Measurements from ENCODE around the gene FAM78B. TPM values are rescaled to one million over a fixed set of nuclear protein-coding genes. Genes with fewer than 3 reads are reported as not detected.

The FAM78B gene
- total and polyA plus RNA-seq, 2 experiments from 2014 or later: 0.16 to 0.43 TPM

GRCh38 chr1:166079276-166079675 is 87.5 kb downstream of the FAM78B start:
- Histone ChIP-seq H3K79me2 (ENCODE audit: insufficient read depth) (no peaks in the 10 kb centered on the region), H3K4me3 (no peak overlapping the region), H3K9ac (no peak overlapping the region), H3K4me1 (ENCODE audit: insufficient read depth) (no peaks in the 10 kb centered on the region), H3K9me2 (ENCODE audit: insufficient read depth) (no peaks in the 10 kb centered on the region), H3K9me3 (ENCODE audit: low read depth) (no peaks in the 10 kb centered on the region), H3K27me3 (replicated peaks; ENCODE audit: insufficient read depth) (no peaks in the 10 kb centered on the region), H2AFZ (no peak overlapping the region), H3F3A (ENCODE audit: insufficient read depth) (no peaks in the 10 kb centered on the region), H3K4me2 (ENCODE audit: unreplicated experiment) (no peak overlapping the region), H3K27ac (no peak overlapping the region), H4K20me1 (ENCODE audit: insufficient read depth) (no peaks in the 10 kb centered on the region), H3K36me3 (ENCODE audit: low read depth) (no peaks in the 10 kb centered on the region)
- TF ChIP-seq EZH2 (IDR thresholded peaks at IDR 0.05; ENCODE audit: insufficient read depth, poor library complexity, severe bottlenecking) (no peak), EZH2phosphoT487 (IDR thresholded peaks at IDR 0.05; ENCODE audit: insufficient read depth, low read depth) (no peak)
- DNase-seq: no peak
- in situ Hi-C loops (cut with MboI): no loop called here
- WGBS, 2 experiments (ENCODE audit: low coverage in 1 of 2, low lambda C conversion rate in 2 of 2, missing lambda C conversion rate in 2 of 2): 14 to 31% methylated on average over 2 of the region's 2 CpGs

GRCh38 chr1:166073489-166073888 is 93.3 kb downstream of the FAM78B start:
- 6 to 13% methylated on average over 3 of the region's 3 CpGs for WGBS, 2 experiments (ENCODE audit: low coverage in 1 of 2, low lambda C conversion rate in 2 of 2, missing lambda C conversion rate in 2 of 2)

GRCh38 chr1:166069390-166069789 is 97.4 kb downstream of the FAM78B start:
- Histone ChIP-seq H3K79me2 (ENCODE audit: insufficient read depth) (no peaks in the 10 kb centered on the region), H4K20me1 (ENCODE audit: insufficient read depth) (no peaks in the 10 kb centered on the region), H3K4me1 (ENCODE audit: insufficient read depth) (no peaks in the 10 kb centered on the region), H3K9me3 (ENCODE audit: low read depth) (no peaks in the 10 kb centered on the region), H3K27ac (no peak overlapping the region), H3K9me2 (ENCODE audit: insufficient read depth) (no peaks in the 10 kb centered on the region), H3F3A (ENCODE audit: insufficient read depth) (no peaks in the 10 kb centered on the region), H3K4me3 (no peak overlapping the region), H3K9ac (no peak overlapping the region), H3K4me2 (ENCODE audit: unreplicated experiment) (no peak overlapping the region), H3K36me3 (ENCODE audit: low read depth) (no peaks in the 10 kb centered on the region), H3K27me3 (replicated peaks; ENCODE audit: insufficient read depth) (no peaks in the 10 kb centered on the region), H2AFZ (no peak overlapping the region)
- in situ Hi-C loops (cut with MboI): no loop called here
- 33 to 35% methylated on average over 2 of the region's 2 CpGs for WGBS, 2 experiments (ENCODE audit: low coverage in 1 of 2, low lambda C conversion rate in 2 of 2, missing lambda C conversion rate in 2 of 2)
- DNase-seq: peak; percentile 24
- TF ChIP-seq EZH2 (IDR thresholded peaks at IDR 0.05; ENCODE audit: insufficient read depth, poor library complexity, severe bottlenecking) (no peak), EZH2phosphoT487 (IDR thresholded peaks at IDR 0.05; ENCODE audit: insufficient read depth, low read depth) (no peak)

More at GRCh38 chr1:166073489-166073888, 93.3 kb downstream of the FAM78B start:
- in situ Hi-C loops (cut with MboI): no loop called here
- no peak overlapping the region for H3K4me2 ChIP-seq (ENCODE audit: unreplicated experiment)
- H3K9me2 ChIP-seq (ENCODE audit: insufficient read depth): no peaks in the 10 kb centered on the region
- no peak overlapping the region for H3K4me3 ChIP-seq
- no peaks in the 10 kb centered on the region for H3K27me3 ChIP-seq (replicated peaks; ENCODE audit: insufficient read depth)
- H2AFZ ChIP-seq: no peak overlapping the region
- no peaks in the 10 kb centered on the region for H3K9me3 ChIP-seq (ENCODE audit: low read depth)
- no peak for TF ChIP-seq EZH2 (IDR thresholded peaks at IDR 0.05; ENCODE audit: insufficient read depth, poor library complexity, severe bottlenecking)
- no peak for TF ChIP-seq EZH2phosphoT487 (IDR thresholded peaks at IDR 0.05; ENCODE audit: insufficient read depth, low read depth)
- DNase-seq: no peak
- H3K79me2 ChIP-seq (ENCODE audit: insufficient read depth): no peaks in the 10 kb centered on the region
- no peaks in the 10 kb centered on the region for H4K20me1 ChIP-seq (ENCODE audit: insufficient read depth)
- H3K27ac ChIP-seq: no peak overlapping the region
- H3K36me3 ChIP-seq (ENCODE audit: low read depth): no peaks in the 10 kb centered on the region
- H3F3A ChIP-seq (ENCODE audit: insufficient read depth): no peaks in the 10 kb centered on the region
- H3K9ac ChIP-seq: no peak overlapping the region
- no peaks in the 10 kb centered on the region for H3K4me1 ChIP-seq (ENCODE audit: insufficient read depth)

- Histone ChIP-seq H2AFZ (no peak overlapping the region), H3K27me3 (replicated peaks; ENCODE audit: insufficient read depth) (no peaks in the 10 kb centered on the region), H3K9me2 (ENCODE audit: insufficient read depth) (no peaks in the 10 kb centered on the region), H3K36me3 (ENCODE audit: low read depth) (no peaks in the 10 kb centered on the region), H3F3A (ENCODE audit: insufficient read depth) (no peaks in the 10 kb centered on the region), H3K4me3 (no peak overlapping the region), H4K20me1 (ENCODE audit: insufficient read depth) (no peaks in the 10 kb centered on the region), H3K27ac (no peak overlapping the region), H3K9me3 (ENCODE audit: low read depth) (no peaks in the 10 kb centered on the region), H3K4me1 (ENCODE audit: insufficient read depth) (no peaks in the 10 kb centered on the region), H3K79me2 (ENCODE audit: insufficient read depth) (no peaks in the 10 kb centered on the region), H3K4me2 (ENCODE audit: unreplicated experiment) (no peak overlapping the region), H3K9ac (no peak overlapping the region)
- no peak for DNase-seq
- in situ Hi-C loops (cut with MboI): no loop called here
- TF ChIP-seq EZH2phosphoT487 (IDR thresholded peaks at IDR 0.05; ENCODE audit: insufficient read depth, low read depth): no peak
- TF ChIP-seq EZH2 (IDR thresholded peaks at IDR 0.05; ENCODE audit: insufficient read depth, poor library complexity, severe bottlenecking): no peak
Measured at GRCh38 chr1:166066107-166066506, 100.7 kb downstream of the FAM78B start.

GRCh38 chr1:166064951-166065350 is 101.8 kb downstream of the FAM78B start:
- in situ Hi-C loops (cut with MboI): no loop called here
- H4K20me1 ChIP-seq (ENCODE audit: insufficient read depth): no peaks in the 10 kb centered on the region
- 4 to 11% methylated on average over 1 of the region's 1 CpG for WGBS, 2 experiments (ENCODE audit: low coverage in 1 of 2, low lambda C conversion rate in 2 of 2, missing lambda C conversion rate in 2 of 2)
- no peaks in the 10 kb centered on the region for H3K9me3 ChIP-seq (ENCODE audit: low read depth)
- no peaks in the 10 kb centered on the region for H3K4me1 ChIP-seq (ENCODE audit: insufficient read depth)
- DNase-seq: no peak
- no peak overlapping the region for H3K27ac ChIP-seq
- H3K79me2 ChIP-seq (ENCODE audit: insufficient read depth): no peaks in the 10 kb centered on the region
- TF ChIP-seq EZH2phosphoT487 (IDR thresholded peaks at IDR 0.05; ENCODE audit: insufficient read depth, low read depth): no peak
- TF ChIP-seq EZH2 (IDR thresholded peaks at IDR 0.05; ENCODE audit: insufficient read depth, poor library complexity, severe bottlenecking): no peak
- H3K9ac ChIP-seq: no peak overlapping the region
- H3K36me3 ChIP-seq (ENCODE audit: low read depth): no peaks in the 10 kb centered on the region
- no peak overlapping the region for H3K4me2 ChIP-seq (ENCODE audit: unreplicated experiment)
- no peaks in the 10 kb centered on the region for H3F3A ChIP-seq (ENCODE audit: insufficient read depth)
- no peaks in the 10 kb centered on the region for H3K9me2 ChIP-seq (ENCODE audit: insufficient read depth)
- no peak overlapping the region for H3K4me3 ChIP-seq
- no peaks in the 10 kb centered on the region for H3K27me3 ChIP-seq (replicated peaks; ENCODE audit: insufficient read depth)
- H2AFZ ChIP-seq: no peak overlapping the region
